ENCODE measurements around the gene P2RY8.

P2RY8 gene

GRCh38 chrX:1493877-1494510 is 43.0 kb downstream of the P2RY8 start:
- WGBS: 41% methylated on average over 15 of the region's 15 CpGs
- no peak overlapping the region for H3K18ac ChIP-seq (ENCODE audit: low read depth in 1 of 2, low read length in 2 of 2)
- no peak overlapping the region for H3K4ac ChIP-seq (ENCODE audit: low read depth in 1 of 2, low read length in 2 of 2)
- H2BK12ac ChIP-seq (ENCODE audit: low read length in 2 of 2): no peak overlapping the region
- H2BK5ac ChIP-seq (ENCODE audit: low read depth, low read length, poor library complexity, severe bottlenecking): no peak overlapping the region
- no peak overlapping the region for H2AK5ac ChIP-seq (ENCODE audit: low read length, severe bottlenecking)
- H3K14ac ChIP-seq (ENCODE audit: low read length in 2 of 2): no peak overlapping the region
- H3K36me3 ChIP-seq (ENCODE audit: control insufficient read depth in 1 of 2, insufficient read depth in 2 of 2, low read depth in 1 of 2, low read length in 2 of 2): no peaks in the 10 kb centered on the region
- H3K9me3 ChIP-seq (ENCODE audit: control insufficient read depth, low read length): no peaks in the 10 kb centered on the region
- H3K4me3 ChIP-seq (ENCODE audit: insufficient read depth in 1 of 2, low read depth in 1 of 2, low read length in 2 of 2): no peak overlapping the region
- H2BK15ac ChIP-seq (ENCODE audit: low read depth, poor library complexity, severe bottlenecking): no peak overlapping the region
- no peak overlapping the region for H4K8ac ChIP-seq (ENCODE audit: low read length)
- H3K9ac ChIP-seq (ENCODE audit: low read length): no peak overlapping the region
- H3K27ac ChIP-seq (ENCODE audit: low read length, poor library complexity, severe bottlenecking): no peak overlapping the region
- no peak overlapping the region for H3K23ac ChIP-seq (ENCODE audit: low read length in 2 of 2)
- no peak overlapping the region for H3K4me2 ChIP-seq (ENCODE audit: low read length, poor library complexity, severe bottlenecking)
- no peaks in the 10 kb centered on the region for H3K4me1 ChIP-seq (ENCODE audit: control insufficient read depth, insufficient read depth, low read depth, low read length)
- H4K91ac ChIP-seq (ENCODE audit: low read length): no peak overlapping the region
- no peaks in the 10 kb centered on the region for H3K79me1 ChIP-seq (replicated peaks; ENCODE audit: low read length, poor library complexity, severe bottlenecking)
- H2AFZ ChIP-seq (ENCODE audit: low read depth, low read length): no peak overlapping the region
- H2BK120ac ChIP-seq (ENCODE audit: low read depth, low read length): no peak overlapping the region
- no peak for DNase-seq
- H3K27me3 ChIP-seq (ENCODE audit: control insufficient read depth in 1 of 2, insufficient read depth in 1 of 2, low read length in 2 of 2): peaks cover 3 to 20% of the 10 kb centered on the region in 2 experiments

GRCh38 chrX:1493412-1493811 is 43.6 kb downstream of the P2RY8 start:
- Histone ChIP-seq H3K79me1 (replicated peaks; ENCODE audit: low read length, poor library complexity, severe bottlenecking) (no peaks in the 10 kb centered on the region), H2BK5ac (ENCODE audit: low read depth, low read length, poor library complexity, severe bottlenecking) (no peak overlapping the region), H3K27me3 (ENCODE audit: control insufficient read depth in 1 of 2, insufficient read depth in 1 of 2, low read length in 2 of 2) (peaks cover 3 to 20% of the 10 kb centered on the region in 2 experiments), H2AFZ (ENCODE audit: low read depth, low read length) (no peak overlapping the region), H4K8ac (ENCODE audit: low read length) (no peak overlapping the region), H3K9ac (ENCODE audit: low read length) (no peak overlapping the region), H3K9me3 (ENCODE audit: control insufficient read depth, low read length) (no peaks in the 10 kb centered on the region), H2AK5ac (ENCODE audit: low read length, severe bottlenecking) (no peak overlapping the region), H3K23ac (ENCODE audit: low read length in 2 of 2) (no peak overlapping the region), H3K4me3 (ENCODE audit: insufficient read depth in 1 of 2, low read depth in 1 of 2, low read length in 2 of 2) (no peak overlapping the region), H4K91ac (ENCODE audit: low read length) (no peak overlapping the region), H3K14ac (ENCODE audit: low read length in 2 of 2) (no peak overlapping the region), H2BK120ac (ENCODE audit: low read depth, low read length) (no peak overlapping the region), H3K4me1 (ENCODE audit: control insufficient read depth, insufficient read depth, low read depth, low read length) (no peaks in the 10 kb centered on the region), H3K27ac (ENCODE audit: low read length, poor library complexity, severe bottlenecking) (no peak overlapping the region), H2BK12ac (ENCODE audit: low read length in 2 of 2) (no peak overlapping the region), H3K18ac (ENCODE audit: low read depth in 1 of 2, low read length in 2 of 2) (no peak overlapping the region), H3K4ac (ENCODE audit: low read depth in 1 of 2, low read length in 2 of 2) (no peak overlapping the region), H3K36me3 (ENCODE audit: control insufficient read depth in 1 of 2, insufficient read depth in 2 of 2, low read depth in 1 of 2, low read length in 2 of 2) (no peaks in the 10 kb centered on the region), H3K4me2 (ENCODE audit: low read length, poor library complexity, severe bottlenecking) (no peak overlapping the region), H2BK15ac (ENCODE audit: low read depth, poor library complexity, severe bottlenecking) (no peak overlapping the region)
- 46% methylated on average over 11 of the region's 16 CpGs for WGBS
- no peak for DNase-seq

- Histone ChIP-seq H3K27me3 (ENCODE audit: control insufficient read depth in 1 of 2, insufficient read depth in 1 of 2, low read length in 2 of 2) (peaks cover 3 to 20% of the 10 kb centered on the region in 2 experiments), H4K8ac (ENCODE audit: low read length) (no peak overlapping the region), H3K18ac (ENCODE audit: low read depth in 1 of 2, low read length in 2 of 2) (no peak overlapping the region), H2BK5ac (ENCODE audit: low read depth, low read length, poor library complexity, severe bottlenecking) (no peak overlapping the region), H3K27ac (ENCODE audit: low read length, poor library complexity, severe bottlenecking) (no peak overlapping the region), H3K4ac (ENCODE audit: low read depth in 1 of 2, low read length in 2 of 2) (no peak overlapping the region), H3K23ac (ENCODE audit: low read length in 2 of 2) (no peak overlapping the region), H3K14ac (ENCODE audit: low read length in 2 of 2) (no peak overlapping the region), H2BK15ac (ENCODE audit: low read depth, poor library complexity, severe bottlenecking) (no peak overlapping the region), H2BK120ac (ENCODE audit: low read depth, low read length) (no peak overlapping the region), H4K91ac (ENCODE audit: low read length) (no peak overlapping the region), H3K9me3 (ENCODE audit: control insufficient read depth, low read length) (no peaks in the 10 kb centered on the region), H2BK12ac (ENCODE audit: low read length in 2 of 2) (no peak overlapping the region), H2AFZ (ENCODE audit: low read depth, low read length) (no peak overlapping the region), H3K4me1 (ENCODE audit: control insufficient read depth, insufficient read depth, low read depth, low read length) (no peaks in the 10 kb centered on the region), H2AK5ac (ENCODE audit: low read length, severe bottlenecking) (no peak overlapping the region), H3K36me3 (ENCODE audit: control insufficient read depth in 1 of 2, insufficient read depth in 2 of 2, low read depth in 1 of 2, low read length in 2 of 2) (no peaks in the 10 kb centered on the region), H3K4me2 (ENCODE audit: low read length, poor library complexity, severe bottlenecking) (no peak overlapping the region), H3K9ac (ENCODE audit: low read length) (no peak overlapping the region), H3K79me1 (replicated peaks; ENCODE audit: low read length, poor library complexity, severe bottlenecking) (no peaks in the 10 kb centered on the region), H3K4me3 (ENCODE audit: insufficient read depth in 1 of 2, low read depth in 1 of 2, low read length in 2 of 2) (no peak overlapping the region)
- 96% methylated on average over 9 of the region's 9 CpGs for WGBS
- DNase-seq: no peak
These were observed 44.5 kb downstream of the P2RY8 start for GRCh38 chrX:1492421-1493012.

- H2BK5ac ChIP-seq (ENCODE audit: low read depth, low read length, poor library complexity, severe bottlenecking): no peak overlapping the region
- H2BK15ac ChIP-seq (ENCODE audit: low read depth, poor library complexity, severe bottlenecking): no peak overlapping the region
- H3K4me2 ChIP-seq (ENCODE audit: low read length, poor library complexity, severe bottlenecking): no peak overlapping the region
- H3K27me3 ChIP-seq (ENCODE audit: control insufficient read depth in 1 of 2, insufficient read depth in 1 of 2, low read length in 2 of 2): peaks cover 3 to 20% of the 10 kb centered on the region in 2 experiments
- no peaks in the 10 kb centered on the region for H3K4me1 ChIP-seq (ENCODE audit: control insufficient read depth, insufficient read depth, low read depth, low read length)
- H2BK12ac ChIP-seq (ENCODE audit: low read length in 2 of 2): no peak overlapping the region
- no peaks in the 10 kb centered on the region for H3K36me3 ChIP-seq (ENCODE audit: control insufficient read depth in 1 of 2, insufficient read depth in 2 of 2, low read depth in 1 of 2, low read length in 2 of 2)
- WGBS: 81% methylated on average over 5 of the region's 6 CpGs
- no peak overlapping the region for H2BK120ac ChIP-seq (ENCODE audit: low read depth, low read length)
- H3K4me3 ChIP-seq (ENCODE audit: insufficient read depth in 1 of 2, low read depth in 1 of 2, low read length in 2 of 2): no peak overlapping the region
- no peak for DNase-seq
- H4K8ac ChIP-seq (ENCODE audit: low read length): no peak overlapping the region
- H4K91ac ChIP-seq (ENCODE audit: low read length): no peak overlapping the region
- no peaks in the 10 kb centered on the region for H3K79me1 ChIP-seq (replicated peaks; ENCODE audit: low read length, poor library complexity, severe bottlenecking)
- no peak overlapping the region for H3K4ac ChIP-seq (ENCODE audit: low read depth in 1 of 2, low read length in 2 of 2)
- no peak overlapping the region for H2AK5ac ChIP-seq (ENCODE audit: low read length, severe bottlenecking)
- no peak overlapping the region for H3K14ac ChIP-seq (ENCODE audit: low read length in 2 of 2)
- H3K9me3 ChIP-seq (ENCODE audit: control insufficient read depth, low read length): no peaks in the 10 kb centered on the region
- H3K23ac ChIP-seq (ENCODE audit: low read length in 2 of 2): no peak overlapping the region
- no peak overlapping the region for H3K18ac ChIP-seq (ENCODE audit: low read depth in 1 of 2, low read length in 2 of 2)
- H3K27ac ChIP-seq (ENCODE audit: low read length, poor library complexity, severe bottlenecking): no peak overlapping the region
- H2AFZ ChIP-seq (ENCODE audit: low read depth, low read length): no peak overlapping the region
- H3K9ac ChIP-seq (ENCODE audit: low read length): no peak overlapping the region
These were observed 45.1 kb downstream of the P2RY8 start for GRCh38 chrX:1491851-1492349.

Data from mesenchymal stem cell (in vitro differentiated cells and primary cell).